Stimulated activated naive CD8-positive, alpha-beta T cell treated with anti-CD3 and anti-CD28 coated beads, Interleukin-15, amount 100 ng/mL, for 72 hours (primary cell): Measurements from ENCODE around the gene MMP17.
A peak's percentile ranks its signal among the peaks of the same experiment; 100 is the strongest.

Source experiments
- ATAC-seq: fragments of 150-1000 bp; cut with Tn5 transposase; 2 replicates; pipeline ENCODE4 v1.10.0; 2021; ENCODE audit warnings: mild to moderate bottlenecking, moderate library complexity
- DNase-seq, 2 donors: peaks; one replicate each; pipeline ENCODE4 v3.0.0; 2021 to 2022
- H3K27ac Mint-ChIP-seq, 2 donors: one replicate each; pipeline ENCODE4 v1.8.0; 2022; ENCODE audit warnings: mild to moderate bottlenecking in 2 of 2, mixed read lengths in 2 of 2, moderate library complexity in 2 of 2
- H3K27me3 Mint-ChIP-seq: one replicate; pipeline ENCODE4 v1.8.0; 2022; ENCODE audit warnings: mixed read lengths
- H3K4me1 Mint-ChIP-seq: one replicate; pipeline ENCODE4 v1.8.0; 2022; ENCODE audit warnings: mild to moderate bottlenecking, mixed read lengths
- H3K4me3 Mint-ChIP-seq, 2 donors: one replicate each; pipeline ENCODE4 v1.8.0; 2022; ENCODE audit warnings: mild to moderate bottlenecking in 2 of 2, mixed read lengths in 2 of 2, moderate library complexity in 1 of 2
- H3K9me3 Mint-ChIP-seq, 2 donors: one replicate each; pipeline ENCODE4 v1.8.0; 2022; ENCODE audit warnings: mixed read lengths in 2 of 2

MMP17 gene

GRCh38 chr12:131815131-131815530 is 13.1 kb upstream of the MMP17 start:
- no peaks in the 10 kb centered on the region for H3K27me3 Mint-ChIP-seq
- H3K4me1 Mint-ChIP-seq: no peaks in the 10 kb centered on the region
- H3K4me3 Mint-ChIP-seq: no peak overlapping the region
- peaks cover 6 to 23% of the 10 kb centered on the region in 2 donors for H3K9me3 Mint-ChIP-seq
- no peak overlapping the region for H3K27ac Mint-ChIP-seq
- DNase-seq (no peak), ATAC-seq (no peak)

- H3K4me1 Mint-ChIP-seq: no peaks in the 10 kb centered on the region
- no peak overlapping the region for H3K27ac Mint-ChIP-seq
- no peaks in the 10 kb centered on the region for H3K27me3 Mint-ChIP-seq
- no peak overlapping the region for H3K4me3 Mint-ChIP-seq
- ATAC-seq (no peak), DNase-seq (no peak)
- H3K9me3 Mint-ChIP-seq: peaks cover 6 to 23% of the 10 kb centered on the region in 2 donors
These were observed 11.7 kb upstream of the MMP17 start for GRCh38 chr12:131816495-131816894.

DNA sequence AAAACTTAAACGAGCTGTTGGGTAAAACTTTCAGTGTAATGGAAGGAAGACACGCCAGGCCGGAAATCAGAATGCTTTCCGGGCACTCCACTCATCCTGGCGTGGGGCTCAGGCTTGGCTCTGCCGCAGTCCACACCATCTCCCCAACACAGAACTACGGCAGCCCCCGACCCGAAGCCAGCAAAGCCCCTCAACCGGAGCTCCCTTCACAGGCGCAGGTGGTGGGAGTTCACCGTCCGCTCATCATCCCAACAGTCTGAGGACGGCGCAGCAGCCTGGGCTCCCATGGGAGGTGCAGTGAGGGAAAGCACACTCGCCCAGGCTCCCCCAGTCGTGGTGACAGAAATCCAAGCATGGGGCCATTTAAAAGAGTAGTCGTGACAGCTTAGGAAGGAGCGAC is 11.0 kb upstream of the MMP17 start:
- Mint-ChIP-seq H3K4me1 (no peaks in the 10 kb centered on the region), H3K27ac (no peak overlapping the region), H3K27me3 (no peaks in the 10 kb centered on the region), H3K4me3 (no peak overlapping the region), H3K9me3 (peaks cover 6 to 15% of the 10 kb centered on the region in 2 donors)
- DNase-seq (no peak), ATAC-seq (no peak)

DNA sequence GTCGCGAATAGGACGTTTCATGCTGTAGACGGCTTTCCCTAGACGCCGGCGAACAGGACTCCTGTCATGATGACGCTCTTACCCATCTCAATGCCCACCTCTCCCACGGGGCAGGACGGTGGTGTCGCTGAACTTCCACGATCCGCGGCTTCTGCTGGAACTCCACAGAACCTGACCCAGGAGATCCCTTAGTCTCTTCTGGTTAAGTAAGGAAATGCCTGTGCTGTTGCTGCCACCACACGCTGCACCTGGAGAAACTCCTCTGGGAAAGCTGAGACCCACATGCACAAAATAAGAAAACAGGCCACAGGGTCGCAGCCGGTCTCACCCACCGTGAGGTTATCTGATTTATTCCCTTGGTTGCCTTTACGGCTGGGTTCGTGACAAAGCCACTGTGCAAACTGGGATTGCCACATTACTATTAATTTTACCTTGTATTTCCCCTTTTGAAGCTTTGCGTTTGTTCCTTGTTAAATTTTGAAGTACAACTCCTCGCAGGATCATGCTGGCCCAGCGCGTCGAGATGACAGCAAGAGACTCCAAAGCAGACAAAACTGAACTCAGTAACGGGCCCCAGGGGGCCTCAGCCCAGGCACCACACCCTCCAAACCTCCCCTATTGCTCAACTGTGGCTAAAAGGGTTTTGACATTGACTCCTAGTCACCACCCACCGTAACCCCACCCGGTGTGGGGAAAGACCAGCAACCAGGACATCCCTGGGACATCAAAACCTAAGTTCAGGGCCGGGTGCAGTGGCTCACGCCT is 9.2 kb upstream of the MMP17 start:
- ATAC-seq: no peak
- H3K4me3 Mint-ChIP-seq: no peak overlapping the region

DNA sequence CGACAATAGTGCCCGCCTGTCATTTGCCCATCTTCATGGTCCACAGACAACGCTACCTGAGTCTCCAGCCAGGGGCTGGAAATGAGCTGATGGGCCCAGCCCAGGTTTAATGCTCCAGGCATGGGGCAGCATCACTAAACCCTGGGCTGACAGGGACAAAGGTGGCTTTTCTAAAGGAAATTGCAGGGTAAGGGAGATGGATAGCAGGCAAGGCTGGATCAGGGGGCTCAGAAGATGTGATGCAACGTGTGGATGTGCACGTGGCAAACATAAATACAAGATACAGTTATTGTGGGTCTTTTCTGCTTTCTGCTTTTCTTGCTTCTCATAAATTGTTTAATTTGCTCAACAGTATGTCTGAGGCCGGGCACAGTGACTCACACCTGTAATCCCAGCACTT is 3.7 kb upstream of the MMP17 start:
- H3K27me3 Mint-ChIP-seq: peaks cover 35% of the 10 kb centered on the region
- peaks cover 5% of the 10 kb centered on the region for H3K4me1 Mint-ChIP-seq
- H3K4me3 Mint-ChIP-seq: no peak overlapping the region
- no peak for DNase-seq
- no peak overlapping the region for H3K27ac Mint-ChIP-seq
- no peak for ATAC-seq
- no peaks in the 10 kb centered on the region for H3K9me3 Mint-ChIP-seq

More for the DNA sequence above, 9.2 kb upstream of the MMP17 start:
- no peaks in the 10 kb centered on the region for H3K4me1 Mint-ChIP-seq
- DNase-seq: no peak
- no peaks in the 10 kb centered on the region for H3K9me3 Mint-ChIP-seq
- H3K27me3 Mint-ChIP-seq: no peaks in the 10 kb centered on the region
- no peak overlapping the region for H3K27ac Mint-ChIP-seq

DNA sequence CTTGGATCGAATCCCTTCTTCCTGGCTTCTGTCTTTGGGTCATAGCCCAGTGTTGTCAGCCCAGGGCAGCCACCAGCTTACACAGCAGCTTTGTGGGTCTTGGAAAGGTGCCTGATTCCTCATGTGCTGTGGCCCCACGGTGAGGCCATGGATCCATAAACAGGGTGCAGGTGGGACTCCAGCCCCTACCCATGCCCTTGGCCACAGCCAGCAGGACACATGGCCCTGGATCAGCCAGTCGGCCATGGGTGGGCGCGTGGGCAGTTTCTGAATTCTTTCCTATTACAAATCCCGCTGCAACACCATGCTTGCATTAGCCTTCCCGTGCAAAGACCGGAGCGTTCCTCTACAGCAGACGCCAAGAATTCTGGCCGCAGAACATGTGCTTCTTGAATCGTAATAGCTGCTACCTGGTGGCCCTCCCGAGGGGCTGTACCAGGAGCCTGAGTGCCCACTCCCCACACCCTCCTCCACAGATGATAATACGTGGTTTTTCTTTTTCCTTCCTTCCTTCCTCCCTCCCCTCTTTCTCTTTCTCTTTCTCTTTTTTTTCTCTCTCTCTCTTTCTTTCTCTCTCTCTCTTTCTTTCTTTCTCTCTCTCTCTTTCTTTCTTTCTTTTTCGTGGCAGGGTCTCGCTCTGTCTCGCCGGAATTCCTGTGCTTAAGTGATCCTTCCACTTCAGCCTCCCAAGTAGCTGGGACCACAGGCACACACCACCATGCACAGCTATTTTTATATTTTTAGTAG is 2.9 kb upstream of the MMP17 start:
- peaks cover 42% of the 10 kb centered on the region for H3K27me3 Mint-ChIP-seq
- H3K27ac Mint-ChIP-seq: no peak overlapping the region
- H3K4me1 Mint-ChIP-seq: peaks cover 10% of the 10 kb centered on the region
- no peak for ATAC-seq
- no peaks in the 10 kb centered on the region for H3K9me3 Mint-ChIP-seq
- no peak for DNase-seq
- H3K4me3 Mint-ChIP-seq: no peak overlapping the region

- Mint-ChIP-seq H3K4me3 (no peak overlapping the region), H3K4me1 (peaks cover 17% of the 10 kb centered on the region), H3K27me3 (peaks cover 51% of the 10 kb centered on the region), H3K9me3 (no peaks in the 10 kb centered on the region), H3K27ac (no peak overlapping the region)
- DNase-seq: no peak
- ATAC-seq: no peak
These were observed 1.9 kb upstream of the MMP17 start for GRCh38 chr12:131826097-131826928.

DNA sequence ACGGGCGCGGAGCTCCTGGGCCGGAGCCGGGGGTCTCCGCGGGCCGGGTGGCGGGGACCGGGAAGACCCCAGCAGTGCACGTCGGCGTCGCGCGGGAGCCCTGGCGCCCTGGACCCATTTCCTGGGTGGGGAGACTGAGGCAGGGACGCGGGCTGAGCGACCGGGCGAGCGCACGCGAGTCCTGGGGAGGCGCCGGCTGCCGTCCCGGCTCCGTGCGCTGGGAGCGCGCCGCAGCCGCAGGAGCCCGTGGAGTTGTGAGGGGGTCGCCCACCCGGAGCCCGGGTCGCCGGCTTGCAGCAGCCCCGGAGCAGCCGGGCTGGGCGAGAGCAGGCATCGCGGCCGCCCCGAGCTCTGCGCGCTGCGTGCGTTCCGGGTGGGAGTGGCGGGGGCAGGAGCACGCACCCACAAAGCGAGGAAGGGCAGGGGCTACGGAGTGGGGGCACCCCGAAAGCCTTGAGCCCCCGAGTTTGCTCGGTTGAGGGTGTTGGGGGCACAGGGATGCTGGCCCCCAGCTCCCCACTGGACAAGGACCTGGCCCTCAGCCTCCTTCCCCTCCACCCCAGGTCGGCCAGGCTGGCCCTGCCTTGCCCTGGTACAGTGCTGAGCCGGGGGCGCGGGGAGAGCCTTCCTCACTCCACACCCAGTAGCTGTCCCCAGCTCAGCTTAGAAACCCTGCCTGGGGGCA is 620 bp downstream of the MMP17 start:
- DNase-seq (peak in 1 of 2 donors; percentile 29), ATAC-seq (peak; percentile 41)
- Mint-ChIP-seq H3K27me3 (peaks cover 74% of the 10 kb centered on the region), H3K9me3 (no peaks in the 10 kb centered on the region), H3K4me1 (peaks cover 21% of the 10 kb centered on the region), H3K4me3 (peak overlapping the region; percentile 62 to 78), H3K27ac (no peak overlapping the region)

GRCh38 chr12:131829356-131829747 is 1.2 kb downstream of the MMP17 start:
- H3K27me3 Mint-ChIP-seq: peaks cover 75% of the 10 kb centered on the region
- H3K4me3 Mint-ChIP-seq: peak overlapping the region; percentile 62 to 78
- DNase-seq (peak in 1 of 2 donors; percentile 19), ATAC-seq (no peak)
- H3K27ac Mint-ChIP-seq: no peak overlapping the region
- H3K4me1 Mint-ChIP-seq: peaks cover 21% of the 10 kb centered on the region
- H3K9me3 Mint-ChIP-seq: no peaks in the 10 kb centered on the region

DNA sequence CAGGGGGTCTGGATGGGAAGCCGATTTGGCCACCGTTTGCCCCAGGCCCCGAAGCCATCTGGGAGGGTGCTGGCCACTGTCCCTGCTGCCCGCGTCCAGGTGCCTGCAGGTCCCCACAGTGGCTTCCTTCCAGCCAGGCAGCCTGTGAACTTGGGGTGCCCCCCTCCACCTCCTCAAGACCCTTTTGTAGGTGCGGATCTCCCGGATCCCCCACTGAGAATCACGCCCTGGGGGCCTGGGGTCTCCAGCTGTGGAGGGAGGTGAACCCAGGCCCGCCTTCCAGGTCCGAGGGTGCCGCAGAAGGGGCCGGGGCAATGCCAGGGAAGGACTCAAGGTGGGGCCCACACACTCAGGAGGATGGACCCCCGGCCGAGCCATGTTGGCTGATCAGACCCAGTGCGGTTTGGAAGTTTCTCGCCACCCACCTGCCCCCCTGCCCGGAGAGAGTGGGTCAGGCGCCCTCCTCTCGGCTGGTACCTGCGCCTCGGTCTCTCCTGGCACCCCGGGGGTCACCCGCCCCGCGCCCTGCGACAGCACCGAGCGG is 1.7 kb downstream of the MMP17 start:
- peak overlapping the region in 1 of 2 donors; percentile 78 for H3K4me3 Mint-ChIP-seq
- ATAC-seq: no peak
- no peaks in the 10 kb centered on the region for H3K9me3 Mint-ChIP-seq
- peaks cover 21% of the 10 kb centered on the region for H3K4me1 Mint-ChIP-seq
- no peak overlapping the region for H3K27ac Mint-ChIP-seq
- H3K27me3 Mint-ChIP-seq: peaks cover 75% of the 10 kb centered on the region
- peak in 1 of 2 donors; percentile 14 for DNase-seq

GRCh38 chr12:131830335-131830913 is 2.2 kb downstream of the MMP17 start:
- Mint-ChIP-seq H3K9me3 (no peaks in the 10 kb centered on the region), H3K27ac (no peak overlapping the region), H3K4me1 (peaks cover 21% of the 10 kb centered on the region), H3K4me3 (peak overlapping the region; percentile 64 to 76), H3K27me3 (peaks cover 69% of the 10 kb centered on the region)
- DNase-seq (peak; percentile 52 to 53), ATAC-seq (peak; percentile 63)

GRCh38 chr12:131830914-131831571 is 2.9 kb downstream of the MMP17 start:
- Mint-ChIP-seq H3K27me3 (peaks cover 63% of the 10 kb centered on the region), H3K9me3 (no peaks in the 10 kb centered on the region), H3K27ac (no peak overlapping the region), H3K4me3 (peak overlapping the region; percentile 64 to 76), H3K4me1 (peaks cover 21% of the 10 kb centered on the region)
- ATAC-seq (peak; percentile 24), DNase-seq (peak in 1 of 2 donors; percentile 44)

GRCh38 chr12:131831635-131832041 is 3.4 kb downstream of the MMP17 start:
- Mint-ChIP-seq H3K4me1 (peaks cover 21% of the 10 kb centered on the region), H3K4me3 (peak overlapping the region in 1 of 2 donors; percentile 76), H3K27me3 (peaks cover 57% of the 10 kb centered on the region), H3K9me3 (no peaks in the 10 kb centered on the region), H3K27ac (no peak overlapping the region)
- ATAC-seq (no peak), DNase-seq (no peak)
